Measurements from ENCODE around the gene TAB2.

GRCh38 chr6:149293244-149293643 is 24.3 kb upstream of the TAB2 start:
- no peak for TF ChIP-seq CTCF (conservative IDR thresholded peaks at IDR 0.05)
- TF ChIP-seq EZH2 (IDR thresholded peaks at IDR 0.05; ENCODE audit: low read depth): no peak

Data from PC-9 (cell line).